Limb (tissue), 2 donors: ENCODE measurements around the gene DMGDH.
A peak's percentile ranks its signal among the peaks of the same experiment; 100 is the strongest.
"Not testable (repeated sequence)": the region's sequence is repeated elsewhere in the genome, so short reads cannot be mapped to it uniquely, and the experiment has no call there.

Experiments used
- DNase-seq, 2 donors: peaks; one replicate each; pipeline ENCODE4 v3.0.0-alpha.2; 2016; ENCODE audit errors: extremely low spot score in 2 of 2

Gene DMGDH

DNA sequence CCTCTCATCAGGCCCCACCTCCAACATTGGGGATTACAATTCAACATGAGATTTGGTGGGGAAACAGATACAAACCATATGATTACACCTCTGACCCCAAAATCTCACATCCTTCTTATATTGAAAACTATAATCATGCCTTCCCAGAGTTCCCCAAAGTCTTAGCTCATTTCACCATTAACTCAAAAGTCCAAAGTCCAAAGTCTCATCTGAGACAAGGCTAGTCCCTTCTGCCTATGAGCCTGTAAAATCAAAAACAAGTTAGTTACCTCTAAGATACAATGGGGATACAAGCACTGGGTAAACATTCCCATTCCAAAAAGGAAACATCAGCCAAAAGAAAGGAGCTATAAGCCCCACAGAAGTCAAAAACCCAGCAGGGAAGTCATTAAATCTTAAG lies 57.6 kb downstream of the DMGDH start:
- DNase-seq: no peak

GRCh38 chr5:79011219-79011836 lies 58.1 kb downstream of the DMGDH start:
- no peak for DNase-seq

GRCh38 chr5:79008362-79008761 lies 61.1 kb downstream of the DMGDH start:
- no peak for DNase-seq

DNA sequence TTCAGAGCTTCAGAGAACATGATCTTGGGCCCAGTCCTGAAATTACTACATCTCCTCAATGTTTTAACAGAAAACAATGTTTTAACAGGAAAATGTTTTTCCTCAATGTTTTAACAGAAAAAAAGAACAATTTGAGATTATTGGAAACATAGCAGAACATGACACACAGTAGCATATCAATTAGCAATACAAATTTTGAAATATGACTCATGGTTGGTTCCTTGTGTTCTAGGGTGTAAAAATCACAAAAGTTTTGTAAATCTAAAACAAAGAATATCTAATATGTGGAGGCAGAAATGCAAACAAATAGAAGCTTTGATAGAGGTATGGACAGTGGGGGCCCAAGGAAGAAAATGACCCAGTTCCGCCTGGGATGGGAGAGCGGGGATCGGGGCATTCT lies 61.6 kb downstream of the DMGDH start:
- DNase-seq: no peak

DNA sequence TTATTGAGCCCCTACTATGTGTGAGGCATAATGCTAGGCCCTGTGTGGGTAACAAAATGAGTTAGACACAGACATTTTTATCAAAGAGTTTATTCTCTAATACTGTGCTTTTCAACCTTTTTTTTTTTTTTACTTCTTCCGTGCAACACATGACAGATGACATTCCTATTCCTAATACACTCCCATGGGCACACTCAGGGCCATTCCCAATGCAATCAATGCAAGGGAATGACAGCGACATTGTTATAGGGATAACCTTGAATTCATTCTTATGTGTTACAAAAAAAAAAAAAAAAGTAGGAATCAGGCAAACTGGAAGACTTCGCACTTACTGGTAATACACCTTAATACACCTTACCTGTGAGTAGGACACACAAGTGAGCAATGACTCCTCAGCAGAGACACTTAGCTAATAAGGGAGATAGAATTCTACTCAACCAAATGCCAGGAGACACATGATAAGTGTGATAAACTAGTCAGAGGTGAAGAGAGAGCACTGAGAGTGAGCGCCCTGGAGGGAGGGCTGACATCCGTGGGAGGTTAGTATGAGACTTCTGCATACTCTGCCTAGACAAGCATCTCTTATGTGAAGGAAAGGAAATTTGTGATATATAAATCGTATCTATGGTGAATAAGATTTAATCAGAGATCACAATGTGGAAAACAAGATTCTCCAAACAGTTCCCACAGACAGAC lies 63.4 kb downstream of the DMGDH start:
- no peak for DNase-seq

DNA sequence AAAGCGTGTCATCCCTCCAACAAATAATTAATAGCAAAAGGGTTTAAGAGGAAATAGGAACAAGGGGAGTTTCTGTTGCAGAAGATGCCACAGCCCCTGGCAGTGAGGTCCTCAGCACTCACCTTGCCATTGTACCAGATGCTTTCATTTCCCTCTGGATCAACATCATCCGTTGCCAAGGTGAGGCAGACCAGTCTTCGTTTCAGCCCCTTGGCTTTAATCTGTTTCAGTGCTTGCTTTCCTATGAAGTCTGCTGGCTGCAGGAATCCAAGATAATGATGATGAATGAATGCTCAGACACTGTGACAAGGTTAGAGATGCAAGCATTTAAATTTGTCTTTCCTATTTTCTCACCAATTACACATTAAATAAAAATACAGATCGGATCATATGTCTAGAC lies 64.3 kb downstream of the DMGDH start:
- no peak for DNase-seq

DNA sequence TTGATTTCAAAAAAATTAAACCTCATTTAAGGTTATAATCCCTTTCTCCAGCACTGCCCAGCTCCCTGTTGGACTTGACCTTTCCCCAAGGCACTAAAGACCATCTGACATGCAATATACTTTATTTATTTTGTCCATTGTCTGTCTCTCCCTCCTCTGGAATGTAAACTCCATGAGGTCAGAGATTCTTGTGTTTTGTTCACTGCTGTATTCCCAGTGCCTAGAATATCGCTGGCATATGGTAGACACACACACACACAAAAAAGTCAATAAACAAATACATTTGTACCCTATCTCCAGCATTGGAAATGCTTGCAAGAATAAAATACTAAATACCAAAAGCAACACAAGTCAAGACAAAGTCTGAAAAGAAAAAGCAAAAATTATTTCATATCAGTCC lies 67.1 kb downstream of the DMGDH start:
- no peak for DNase-seq

DNA sequence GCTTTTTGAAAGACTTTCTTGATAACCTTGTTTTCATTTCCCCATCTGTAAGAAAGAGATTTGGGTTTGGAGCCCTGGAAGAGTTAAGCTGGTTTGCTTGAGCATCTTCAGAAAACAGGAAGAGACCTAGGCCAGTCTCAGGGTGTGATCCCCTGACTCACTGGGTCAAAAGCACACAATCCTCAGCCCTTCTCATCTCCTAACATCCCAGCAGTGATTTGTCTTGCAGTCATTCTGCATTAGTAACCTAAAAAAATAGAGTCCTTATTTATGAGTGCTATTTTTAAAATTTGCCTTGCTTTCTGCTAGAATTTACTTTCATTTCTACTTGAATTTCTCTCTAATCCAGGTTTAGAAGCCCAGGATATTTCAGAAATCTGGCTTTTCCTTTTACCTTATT lies 68.0 kb downstream of the DMGDH start:
- no peak for DNase-seq

- no peak for DNase-seq
These were observed 72.4 kb downstream of the DMGDH start for GRCh38 chr5:78997090-78997489.

DNA sequence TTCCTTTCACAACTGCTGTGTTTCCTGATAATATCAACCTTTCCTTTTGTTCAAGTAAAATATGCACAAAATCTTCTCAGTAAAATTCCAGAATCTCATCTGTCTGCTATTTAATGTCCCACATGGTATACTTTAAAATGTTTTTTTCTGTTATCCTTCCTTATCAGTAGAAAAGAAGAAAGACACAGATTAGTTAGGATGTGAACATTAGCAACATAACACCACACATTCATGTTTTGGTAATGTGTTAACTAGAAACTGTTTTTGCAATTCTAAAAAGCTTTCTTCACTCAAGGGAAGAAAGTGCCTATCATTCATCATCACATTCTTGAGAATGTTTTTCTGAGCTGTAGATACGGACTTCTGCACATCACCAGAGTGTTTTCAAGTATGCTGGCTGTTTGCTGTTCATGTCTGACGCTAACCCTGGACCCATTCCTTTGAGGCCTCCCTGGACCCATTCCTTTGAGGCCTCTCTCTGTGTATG lies 73.9 kb downstream of the DMGDH start:
- no peak for DNase-seq

- DNase-seq: no peak
These were observed 76.3 kb downstream of the DMGDH start for GRCh38 chr5:78993165-78993564.

GRCh38 chr5:78992146-78992545 lies 77.3 kb downstream of the DMGDH start:
- no peak for DNase-seq

- no peak for DNase-seq
These were observed 80.4 kb downstream of the DMGDH start for GRCh38 chr5:78989080-78989479.

GRCh38 chr5:78985725-78986223 lies 83.7 kb downstream of the DMGDH start:
- peak in 1 of 2 donors; percentile 10 for DNase-seq

DNA sequence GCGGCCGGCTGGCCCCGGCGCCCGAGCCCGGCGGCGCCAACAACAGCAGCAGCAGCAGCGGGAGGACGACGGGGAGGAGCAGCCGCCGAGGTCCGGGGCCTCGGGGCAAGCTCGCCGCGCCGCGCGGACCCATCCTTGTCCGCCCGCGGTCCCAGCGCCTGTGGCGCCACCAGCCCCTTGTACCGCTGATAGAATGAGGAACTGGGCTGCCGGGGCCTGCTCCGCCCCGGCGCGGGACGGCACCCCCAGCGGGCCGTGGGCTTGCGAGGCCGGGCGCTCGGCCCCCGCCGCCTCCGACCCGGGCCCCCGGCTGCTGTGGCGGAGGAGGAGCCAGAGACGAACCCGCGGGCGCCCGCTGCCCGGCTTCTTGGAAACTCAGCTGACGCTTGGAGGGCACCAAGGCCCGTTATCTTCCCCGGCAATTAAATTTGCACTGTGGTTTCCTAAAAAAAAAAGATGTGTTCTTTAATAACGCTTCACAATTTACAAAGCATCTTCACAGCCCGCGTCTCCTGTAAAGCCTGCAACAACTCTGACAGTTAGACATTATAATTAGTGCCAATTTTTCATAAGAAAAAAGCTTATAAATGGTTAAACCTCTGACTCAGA lies 84.3 kb downstream of the DMGDH start, which contains the start of gene ARSB:
ARSB (minus strand) TSS at position 195 of the 609 bp plus-strand sequence; CDS start at position 133, 62 bp downstream.
- peak; percentile 38 to 80 for DNase-seq

GRCh38 chr5:78984439-78985115 lies 84.9 kb downstream of the DMGDH start:
- DNase-seq: peak; percentile 83 to 91

GRCh38 chr5:78983601-78984438 lies 85.7 kb downstream of the DMGDH start:
- peak in 1 of 2 donors; percentile 8 for DNase-seq

DNA sequence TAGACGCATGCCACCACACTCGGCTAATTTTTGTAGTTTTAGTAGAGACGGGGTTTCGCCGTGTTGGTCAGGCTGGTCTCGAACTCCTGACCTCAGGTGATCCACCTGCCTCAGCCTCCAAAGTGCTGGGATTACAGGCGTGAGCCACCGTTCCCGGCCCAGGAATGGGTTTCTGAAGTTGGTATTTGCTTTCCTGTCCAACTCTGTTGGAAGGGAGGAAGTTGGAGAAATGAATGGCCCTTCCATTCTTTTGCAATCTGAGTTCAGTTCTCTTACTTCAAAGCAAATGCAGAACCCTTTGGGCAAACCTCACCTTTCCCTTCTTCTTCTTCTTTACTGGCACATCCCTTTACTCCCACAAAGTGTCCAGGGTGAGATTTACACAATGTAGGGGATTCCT lies 86.3 kb downstream of the DMGDH start:
- not testable (repeated sequence) for DNase-seq

DNA sequence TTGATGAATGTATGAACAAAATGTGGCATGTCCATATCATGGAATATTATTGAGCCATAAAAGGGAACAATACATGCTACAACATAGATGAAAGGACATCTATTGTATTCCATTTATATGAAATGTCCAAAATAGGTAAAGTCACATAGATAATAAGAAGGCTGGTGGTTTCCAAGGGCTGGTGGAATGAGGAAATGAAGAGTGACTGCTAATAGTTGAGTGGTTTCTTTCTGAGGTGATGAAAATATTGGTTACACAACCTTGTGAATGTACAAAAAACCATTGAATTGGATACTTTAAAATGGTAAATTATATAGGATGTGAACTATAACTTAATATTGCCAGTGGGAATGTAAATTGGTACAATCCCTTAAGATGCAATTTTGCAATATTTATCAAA lies 89.6 kb downstream of the DMGDH start:
- DNase-seq: no peak

- DNase-seq: no peak
These were observed 90.2 kb downstream of the DMGDH start for GRCh38 chr5:78979117-78979742.
